DND-41 (cell line): Measurements from ENCODE around the gene SLC2A10.

Experiments
- ATAC-seq: fragments of 200-7000 bp; cut with Tn5 transposase; 3 replicates; pipeline ENCODE4 v1.9.1; 2021; ENCODE audit warnings: low read depth; ENCODE audit not compliant: insufficient read depth
- DNase-seq: peaks from one replicate; pipeline ENCODE4 v3.0.0-alpha.2; 2020
- H2AFZ ChIP-seq: 2 replicates; pipeline ENCODE4 v1.6.0; 2012; ENCODE audit warnings: low read depth, low read length
- H3K27ac ChIP-seq: 2 replicates; pipeline ENCODE4 v1.5.1; 2012; ENCODE audit warnings: low read length, inconsistent platforms
- H3K27me3 ChIP-seq: fragments of 200-600 bp; sonication (generic); 2 replicates; pipeline ENCODE4 v1.6.0; 2012; ENCODE audit warnings: low read length, mild to moderate bottlenecking, inconsistent platforms; ENCODE audit not compliant: insufficient read depth, poor library complexity
- H3K36me3 ChIP-seq: 2 replicates; pipeline ENCODE4 v1.5.1; 2012; ENCODE audit warnings: low read length, inconsistent platforms; ENCODE audit not compliant: insufficient read depth
- H3K4me1 ChIP-seq: 2 replicates; pipeline ENCODE4 v1.5.1; 2012; ENCODE audit warnings: mild to moderate bottlenecking, low read length; ENCODE audit not compliant: insufficient read depth
- H3K4me2 ChIP-seq: 2 replicates; pipeline ENCODE4 v1.6.0; 2012; ENCODE audit warnings: mild to moderate bottlenecking, moderate library complexity, low read length, inconsistent platforms; ENCODE audit not compliant: insufficient read depth
- H3K4me3 ChIP-seq, 2 experiments: fragments of 200-600 bp in 1 of 2; shearing (Covaris generic) in 1 of 2; 2 replicates each; pipeline ENCODE4 v1.5.1; 2012 to 2016; ENCODE audit warnings: inconsistent platforms in 2 of 2, low read length in 2 of 2, mild to moderate bottlenecking in 2 of 2, low read depth in 1 of 2, moderate library complexity in 1 of 2
- H3K79me2 ChIP-seq: 2 replicates; pipeline ENCODE4 v1.6.0; 2012; ENCODE audit warnings: low read length, inconsistent platforms; ENCODE audit not compliant: insufficient read depth
- H3K9ac ChIP-seq: 2 replicates; pipeline ENCODE4 v1.6.0; 2012; ENCODE audit warnings: low read depth, mild to moderate bottlenecking, inconsistent platforms, low read length, moderate library complexity
- H3K9me3 ChIP-seq: 2 replicates; pipeline ENCODE4 v1.5.1; 2012; ENCODE audit warnings: low read length, moderate library complexity, mild to moderate bottlenecking, inconsistent platforms; ENCODE audit not compliant: insufficient read depth, severe bottlenecking
- H4K20me1 ChIP-seq: 2 replicates; pipeline ENCODE4 v1.6.0; 2012; ENCODE audit warnings: low read length; ENCODE audit not compliant: insufficient read depth
- EZH2 ChIP-seq: IDR thresholded peaks from 3 replicates; pipeline ENCODE4 v1.6.1; 2012; ENCODE audit warnings: borderline replicate concordance, low read depth, mild to moderate bottlenecking, moderate library complexity, low read length, inconsistent platforms; ENCODE audit not compliant: severe bottlenecking
- TF ChIP-seq, protein P1 (sequence below): IDR thresholded peaks from 2 replicates; pipeline ENCODE4 v1.5.1; 2012; ENCODE audit warnings: borderline replicate concordance, low read length, moderate library complexity, mild to moderate bottlenecking; ENCODE audit not compliant: poor library complexity, severe bottlenecking; ENCODE audit errors: extremely low read depth

The SLC2A10 gene

GRCh38 chr20:46705378-46705729 is 4.1 kb upstream of the SLC2A10 start:
- Histone ChIP-seq H3K27me3 (peaks cover 11% of the 10 kb centered on the region), H4K20me1 (no peaks in the 10 kb centered on the region), H3K4me1 (no peaks in the 10 kb centered on the region), H3K9me3 (peaks cover 7% of the 10 kb centered on the region), H3K36me3 (no peaks in the 10 kb centered on the region), H3K79me2 (no peaks in the 10 kb centered on the region), H3K4me3 (no peak overlapping the region), H3K27ac (no peak overlapping the region), H3K9ac (no peak overlapping the region), H3K4me2 (no peak overlapping the region), H2AFZ (no peak overlapping the region)
- TF ChIP-seq, protein P1, sequence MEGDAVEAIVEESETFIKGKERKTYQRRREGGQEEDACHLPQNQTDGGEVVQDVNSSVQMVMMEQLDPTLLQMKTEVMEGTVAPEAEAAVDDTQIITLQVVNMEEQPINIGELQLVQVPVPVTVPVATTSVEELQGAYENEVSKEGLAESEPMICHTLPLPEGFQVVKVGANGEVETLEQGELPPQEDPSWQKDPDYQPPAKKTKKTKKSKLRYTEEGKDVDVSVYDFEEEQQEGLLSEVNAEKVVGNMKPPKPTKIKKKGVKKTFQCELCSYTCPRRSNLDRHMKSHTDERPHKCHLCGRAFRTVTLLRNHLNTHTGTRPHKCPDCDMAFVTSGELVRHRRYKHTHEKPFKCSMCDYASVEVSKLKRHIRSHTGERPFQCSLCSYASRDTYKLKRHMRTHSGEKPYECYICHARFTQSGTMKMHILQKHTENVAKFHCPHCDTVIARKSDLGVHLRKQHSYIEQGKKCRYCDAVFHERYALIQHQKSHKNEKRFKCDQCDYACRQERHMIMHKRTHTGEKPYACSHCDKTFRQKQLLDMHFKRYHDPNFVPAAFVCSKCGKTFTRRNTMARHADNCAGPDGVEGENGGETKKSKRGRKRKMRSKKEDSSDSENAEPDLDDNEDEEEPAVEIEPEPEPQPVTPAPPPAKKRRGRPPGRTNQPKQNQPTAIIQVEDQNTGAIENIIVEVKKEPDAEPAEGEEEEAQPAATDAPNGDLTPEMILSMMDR = no peak
- TF ChIP-seq EZH2 = no peak
- DNase-seq (no peak), ATAC-seq (no peak)

GRCh38 chr20:46706242-46706641 is 3.2 kb upstream of the SLC2A10 start:
- no peak for ATAC-seq
- no peaks in the 10 kb centered on the region for H3K79me2 ChIP-seq
- no peak for DNase-seq
- H3K27me3 ChIP-seq = peaks cover 11% of the 10 kb centered on the region
- no peaks in the 10 kb centered on the region for H3K4me1 ChIP-seq
- no peak overlapping the region for H2AFZ ChIP-seq
- no peaks in the 10 kb centered on the region for H4K20me1 ChIP-seq
- H3K9ac ChIP-seq = no peak overlapping the region
- no peak overlapping the region for H3K4me2 ChIP-seq
- no peak overlapping the region for H3K27ac ChIP-seq
- no peak overlapping the region for H3K4me3 ChIP-seq
- TF ChIP-seq, protein P1 = no peak
- TF ChIP-seq EZH2 = no peak
- peaks cover 7% of the 10 kb centered on the region for H3K9me3 ChIP-seq
- no peaks in the 10 kb centered on the region for H3K36me3 ChIP-seq

- DNase-seq (no peak), ATAC-seq (no peak)
- Histone ChIP-seq H3K4me1 (no peaks in the 10 kb centered on the region), H3K27me3 (peaks cover 3% of the 10 kb centered on the region), H3K9me3 (peaks cover 7% of the 10 kb centered on the region), H3K4me2 (no peak overlapping the region), H3K36me3 (no peaks in the 10 kb centered on the region), H4K20me1 (no peaks in the 10 kb centered on the region), H3K27ac (no peak overlapping the region), H3K79me2 (no peaks in the 10 kb centered on the region), H3K4me3 (no peak overlapping the region), H3K9ac (no peak overlapping the region), H2AFZ (no peak overlapping the region)
- no peak for TF ChIP-seq EZH2
- TF ChIP-seq, protein P1 = no peak
Measured at GRCh38 chr20:46708172-46708860, 1.1 kb upstream of the SLC2A10 start.

- Histone ChIP-seq H3K4me1 (no peaks in the 10 kb centered on the region), H2AFZ (no peak overlapping the region), H3K4me3 (no peak overlapping the region), H3K27me3 (peaks cover 3% of the 10 kb centered on the region), H3K27ac (no peak overlapping the region), H3K79me2 (no peaks in the 10 kb centered on the region), H3K9me3 (peaks cover 7% of the 10 kb centered on the region), H3K9ac (no peak overlapping the region), H3K4me2 (no peak overlapping the region), H4K20me1 (no peaks in the 10 kb centered on the region), H3K36me3 (no peaks in the 10 kb centered on the region)
- no peak for DNase-seq
- no peak for TF ChIP-seq EZH2
- TF ChIP-seq, protein P1 = no peak
- ATAC-seq = no peak
Measured at GRCh38 chr20:46709055-46709458, 392 bp upstream of the SLC2A10 start.
